ENCODE measurements around the gene PIGO.

DNA sequence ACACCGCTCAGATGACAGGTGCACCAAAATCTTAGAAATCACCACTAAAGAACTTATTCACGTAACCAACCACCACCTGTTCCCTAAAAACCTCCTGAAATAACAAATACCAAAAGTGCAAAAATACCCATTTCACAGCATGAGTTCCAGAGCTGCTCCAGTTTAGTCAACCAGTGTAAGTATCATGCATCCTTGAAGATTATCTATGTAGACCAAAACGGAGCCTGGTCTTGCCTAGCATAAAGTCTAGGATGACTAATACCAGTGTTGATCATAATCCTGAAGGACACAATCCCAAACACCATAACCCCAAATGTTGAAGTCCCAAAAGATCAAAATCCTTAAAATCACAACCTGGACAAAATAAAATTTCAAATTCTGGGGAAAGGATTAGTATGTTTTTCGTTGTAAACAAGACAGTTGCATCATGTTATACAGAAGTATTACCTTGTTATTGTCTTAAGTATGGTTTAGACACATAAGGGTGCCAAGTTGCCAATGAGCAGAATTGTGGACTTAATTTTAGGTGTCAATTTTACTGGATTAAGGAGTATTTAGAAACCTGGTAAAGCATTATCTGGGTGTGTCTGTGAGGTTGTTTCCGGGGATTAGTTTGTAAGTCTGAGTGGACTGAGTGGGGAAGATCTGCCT is 42.1 kb downstream of the PIGO start:
- TF ChIP-seq, protein P1, sequence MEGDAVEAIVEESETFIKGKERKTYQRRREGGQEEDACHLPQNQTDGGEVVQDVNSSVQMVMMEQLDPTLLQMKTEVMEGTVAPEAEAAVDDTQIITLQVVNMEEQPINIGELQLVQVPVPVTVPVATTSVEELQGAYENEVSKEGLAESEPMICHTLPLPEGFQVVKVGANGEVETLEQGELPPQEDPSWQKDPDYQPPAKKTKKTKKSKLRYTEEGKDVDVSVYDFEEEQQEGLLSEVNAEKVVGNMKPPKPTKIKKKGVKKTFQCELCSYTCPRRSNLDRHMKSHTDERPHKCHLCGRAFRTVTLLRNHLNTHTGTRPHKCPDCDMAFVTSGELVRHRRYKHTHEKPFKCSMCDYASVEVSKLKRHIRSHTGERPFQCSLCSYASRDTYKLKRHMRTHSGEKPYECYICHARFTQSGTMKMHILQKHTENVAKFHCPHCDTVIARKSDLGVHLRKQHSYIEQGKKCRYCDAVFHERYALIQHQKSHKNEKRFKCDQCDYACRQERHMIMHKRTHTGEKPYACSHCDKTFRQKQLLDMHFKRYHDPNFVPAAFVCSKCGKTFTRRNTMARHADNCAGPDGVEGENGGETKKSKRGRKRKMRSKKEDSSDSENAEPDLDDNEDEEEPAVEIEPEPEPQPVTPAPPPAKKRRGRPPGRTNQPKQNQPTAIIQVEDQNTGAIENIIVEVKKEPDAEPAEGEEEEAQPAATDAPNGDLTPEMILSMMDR (conservative IDR thresholded peaks at IDR 0.05; ENCODE audit: low read depth in 2 of 2): no peak
- TF ChIP-seq, protein P2, sequence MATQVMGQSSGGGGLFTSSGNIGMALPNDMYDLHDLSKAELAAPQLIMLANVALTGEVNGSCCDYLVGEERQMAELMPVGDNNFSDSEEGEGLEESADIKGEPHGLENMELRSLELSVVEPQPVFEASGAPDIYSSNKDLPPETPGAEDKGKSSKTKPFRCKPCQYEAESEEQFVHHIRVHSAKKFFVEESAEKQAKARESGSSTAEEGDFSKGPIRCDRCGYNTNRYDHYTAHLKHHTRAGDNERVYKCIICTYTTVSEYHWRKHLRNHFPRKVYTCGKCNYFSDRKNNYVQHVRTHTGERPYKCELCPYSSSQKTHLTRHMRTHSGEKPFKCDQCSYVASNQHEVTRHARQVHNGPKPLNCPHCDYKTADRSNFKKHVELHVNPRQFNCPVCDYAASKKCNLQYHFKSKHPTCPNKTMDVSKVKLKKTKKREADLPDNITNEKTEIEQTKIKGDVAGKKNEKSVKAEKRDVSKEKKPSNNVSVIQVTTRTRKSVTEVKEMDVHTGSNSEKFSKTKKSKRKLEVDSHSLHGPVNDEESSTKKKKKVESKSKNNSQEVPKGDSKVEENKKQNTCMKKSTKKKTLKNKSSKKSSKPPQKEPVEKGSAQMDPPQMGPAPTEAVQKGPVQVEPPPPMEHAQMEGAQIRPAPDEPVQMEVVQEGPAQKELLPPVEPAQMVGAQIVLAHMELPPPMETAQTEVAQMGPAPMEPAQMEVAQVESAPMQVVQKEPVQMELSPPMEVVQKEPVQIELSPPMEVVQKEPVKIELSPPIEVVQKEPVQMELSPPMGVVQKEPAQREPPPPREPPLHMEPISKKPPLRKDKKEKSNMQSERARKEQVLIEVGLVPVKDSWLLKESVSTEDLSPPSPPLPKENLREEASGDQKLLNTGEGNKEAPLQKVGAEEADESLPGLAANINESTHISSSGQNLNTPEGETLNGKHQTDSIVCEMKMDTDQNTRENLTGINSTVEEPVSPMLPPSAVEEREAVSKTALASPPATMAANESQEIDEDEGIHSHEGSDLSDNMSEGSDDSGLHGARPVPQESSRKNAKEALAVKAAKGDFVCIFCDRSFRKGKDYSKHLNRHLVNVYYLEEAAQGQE (IDR thresholded peaks at IDR 0.05; ENCODE audit: unreplicated experiment): no peak
- TF ChIP-seq, protein P3, sequence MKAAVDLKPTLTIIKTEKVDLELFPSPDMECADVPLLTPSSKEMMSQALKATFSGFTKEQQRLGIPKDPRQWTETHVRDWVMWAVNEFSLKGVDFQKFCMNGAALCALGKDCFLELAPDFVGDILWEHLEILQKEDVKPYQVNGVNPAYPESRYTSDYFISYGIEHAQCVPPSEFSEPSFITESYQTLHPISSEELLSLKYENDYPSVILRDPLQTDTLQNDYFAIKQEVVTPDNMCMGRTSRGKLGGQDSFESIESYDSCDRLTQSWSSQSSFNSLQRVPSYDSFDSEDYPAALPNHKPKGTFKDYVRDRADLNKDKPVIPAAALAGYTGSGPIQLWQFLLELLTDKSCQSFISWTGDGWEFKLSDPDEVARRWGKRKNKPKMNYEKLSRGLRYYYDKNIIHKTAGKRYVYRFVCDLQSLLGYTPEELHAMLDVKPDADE (IDR thresholded peaks at IDR 0.05): no peak
- no peak for TF ChIP-seq EZH2 (IDR thresholded peaks at IDR 0.05; ENCODE audit: low read depth, unreplicated experiment)
- TF ChIP-seq POLR2AphosphoS5 (IDR thresholded peaks at IDR 0.05; ENCODE audit: low read depth): no peak
- TF ChIP-seq CREB1 (CRISPR knock-in tag; IDR thresholded peaks at IDR 0.05; ENCODE audit: low read depth): no peak

Data from GM23338 (cell line).